ENCODE measurements around the gene NOTCH3.

Gene NOTCH3

GRCh38 chr19:15222738-15223648 lies 22.2 kb upstream of the NOTCH3 start:
- in situ Hi-C loops (cut with MboI; ENCODE audit: low sequenced_read_pairs) = no loop called here
- DNase-seq (ENCODE audit: low spot score in 2 of 2) = peak; percentile 94 to 96
- peak overlapping the region; percentile 46 for H3K4me3 ChIP-seq

GRCh38 chr19:15220833-15221232 lies 20.0 kb upstream of the NOTCH3 start:
- in situ Hi-C loops (cut with MboI; ENCODE audit: low sequenced_read_pairs) = no loop called here
- DNase-seq (ENCODE audit: low spot score in 2 of 2) = no peak
- no peak overlapping the region for H3K4me3 ChIP-seq
- H3K27me3 ChIP-seq (ENCODE audit: low read depth) = no peaks in the 10 kb centered on the region
- no peaks in the 10 kb centered on the region for H3K9me3 ChIP-seq
- H3K4me1 ChIP-seq = peaks cover 9% of the 10 kb centered on the region
- no peaks in the 10 kb centered on the region for H3K36me3 ChIP-seq (replicated peaks)

More at GRCh38 chr19:15222738-15223648, 22.2 kb upstream of the NOTCH3 start:
- H3K36me3 ChIP-seq (replicated peaks) = no peaks in the 10 kb centered on the region
- no peaks in the 10 kb centered on the region for H3K27me3 ChIP-seq (ENCODE audit: low read depth)
- H3K9me3 ChIP-seq = no peaks in the 10 kb centered on the region
- H3K4me1 ChIP-seq = peaks cover 9% of the 10 kb centered on the region

- in situ Hi-C loops (cut with MboI; ENCODE audit: low sequenced_read_pairs) = no loop called here
- Histone ChIP-seq H3K36me3 (replicated peaks) (no peaks in the 10 kb centered on the region), H3K4me3 (no peak overlapping the region), H3K4me1 (peaks cover 5% of the 10 kb centered on the region), H3K9me3 (no peaks in the 10 kb centered on the region), H3K27me3 (ENCODE audit: low read depth) (no peaks in the 10 kb centered on the region)
- no peak for DNase-seq (ENCODE audit: low spot score in 2 of 2)
These were observed 17.7 kb upstream of the NOTCH3 start for GRCh38 chr19:15218501-15218900.

- H3K9me3 ChIP-seq = no peaks in the 10 kb centered on the region
- no peaks in the 10 kb centered on the region for H3K27me3 ChIP-seq (ENCODE audit: low read depth)
- no peaks in the 10 kb centered on the region for H3K4me1 ChIP-seq
- in situ Hi-C loops (cut with MboI; ENCODE audit: low sequenced_read_pairs) = no loop called here
- no peak for DNase-seq (ENCODE audit: low spot score in 2 of 2)
- H3K36me3 ChIP-seq (replicated peaks) = no peaks in the 10 kb centered on the region
- no peak overlapping the region for H3K4me3 ChIP-seq
These were observed 15.6 kb upstream of the NOTCH3 start for GRCh38 chr19:15216363-15216762.

GRCh38 chr19:15213715-15214381 lies 13.1 kb upstream of the NOTCH3 start:
- Histone ChIP-seq H3K27me3 (ENCODE audit: low read depth) (no peaks in the 10 kb centered on the region), H3K4me1 (no peaks in the 10 kb centered on the region), H3K36me3 (replicated peaks) (no peaks in the 10 kb centered on the region), H3K4me3 (no peak overlapping the region), H3K9me3 (no peaks in the 10 kb centered on the region)
- in situ Hi-C loops (cut with MboI; ENCODE audit: low sequenced_read_pairs) = no loop called here
- DNase-seq (ENCODE audit: low spot score in 2 of 2) = no peak

- H3K36me3 ChIP-seq (replicated peaks) = no peaks in the 10 kb centered on the region
- no peaks in the 10 kb centered on the region for H3K4me1 ChIP-seq
- in situ Hi-C loops (cut with MboI; ENCODE audit: low sequenced_read_pairs) = no loop called here
- H3K27me3 ChIP-seq (ENCODE audit: low read depth) = no peaks in the 10 kb centered on the region
- H3K4me3 ChIP-seq = no peak overlapping the region
- no peaks in the 10 kb centered on the region for H3K9me3 ChIP-seq
- DNase-seq (ENCODE audit: low spot score in 2 of 2) = no peak
These were observed 11.9 kb upstream of the NOTCH3 start for GRCh38 chr19:15212711-15213110.

GRCh38 chr19:15210323-15210781 lies 9.6 kb upstream of the NOTCH3 start:
- Histone ChIP-seq H3K27me3 (ENCODE audit: low read depth) (no peaks in the 10 kb centered on the region), H3K9me3 (no peaks in the 10 kb centered on the region), H3K4me3 (no peak overlapping the region), H3K36me3 (replicated peaks) (no peaks in the 10 kb centered on the region), H3K4me1 (no peaks in the 10 kb centered on the region)
- no peak for DNase-seq (ENCODE audit: low spot score in 2 of 2)
- in situ Hi-C loops (cut with MboI; ENCODE audit: low sequenced_read_pairs) = no loop called here

GRCh38 chr19:15201374-15202023 lies 704 bp upstream of the NOTCH3 start:
- no peaks in the 10 kb centered on the region for H3K4me1 ChIP-seq
- H3K27me3 ChIP-seq (ENCODE audit: low read depth) = no peaks in the 10 kb centered on the region
- H3K4me3 ChIP-seq = peak overlapping the region; percentile 23
- DNase-seq (ENCODE audit: low spot score in 2 of 2) = no peak
- H3K9me3 ChIP-seq = no peaks in the 10 kb centered on the region
- H3K36me3 ChIP-seq (replicated peaks) = peaks cover 6% of the 10 kb centered on the region
- in situ Hi-C loops (cut with MboI; ENCODE audit: low sequenced_read_pairs) = no loop called here

- DNase-seq (ENCODE audit: low spot score in 2 of 2) = peak; percentile 33 to 81
- peak overlapping the region; percentile 72 for H3K4me3 ChIP-seq
- in situ Hi-C loops (cut with MboI; ENCODE audit: low sequenced_read_pairs) = no loop called here
These were observed 888 bp downstream of the NOTCH3 start for GRCh38 chr19:15199661-15200552.

GRCh38 chr19:15198951-15199660 lies 1.7 kb downstream of the NOTCH3 start:
- Histone ChIP-seq H3K4me1 (no peaks in the 10 kb centered on the region; the same call in 1 of the 2 replicates), H3K4me3 (peak overlapping the region; percentile 72), H3K9me3 (no peaks in the 10 kb centered on the region), H3K36me3 (replicated peaks) (peaks cover 7% of the 10 kb centered on the region), H3K27me3 (ENCODE audit: low read depth) (no peaks in the 10 kb centered on the region)
- in situ Hi-C loops (cut with MboI; ENCODE audit: low sequenced_read_pairs) = no loop called here
- DNase-seq (ENCODE audit: low spot score in 2 of 2) = no peak

More at GRCh38 chr19:15199661-15200552, 888 bp downstream of the NOTCH3 start:
- Histone ChIP-seq H3K36me3 (replicated peaks) (peaks cover 7% of the 10 kb centered on the region), H3K9me3 (no peaks in the 10 kb centered on the region), H3K4me1 (no peaks in the 10 kb centered on the region; the same call in 1 of the 2 replicates), H3K27me3 (ENCODE audit: low read depth) (no peaks in the 10 kb centered on the region)

GRCh38 chr19:15197942-15198341 lies 2.9 kb downstream of the NOTCH3 start:
- no peak for DNase-seq (ENCODE audit: low spot score in 2 of 2)
- Histone ChIP-seq H3K4me1 (no peaks in the 10 kb centered on the region; the same call in 1 of the 2 replicates), H3K27me3 (ENCODE audit: low read depth) (no peaks in the 10 kb centered on the region), H3K4me3 (no peak overlapping the region), H3K36me3 (replicated peaks) (peaks cover 7% of the 10 kb centered on the region), H3K9me3 (no peaks in the 10 kb centered on the region)
- in situ Hi-C loops (cut with MboI; ENCODE audit: low sequenced_read_pairs) = no loop called here

GRCh38 chr19:15197275-15197941 lies 3.4 kb downstream of the NOTCH3 start:
- Histone ChIP-seq H3K36me3 (replicated peaks) (peaks cover 7% of the 10 kb centered on the region), H3K4me3 (no peak overlapping the region), H3K27me3 (ENCODE audit: low read depth) (no peaks in the 10 kb centered on the region), H3K4me1 (no peaks in the 10 kb centered on the region; the same call in 1 of the 2 replicates), H3K9me3 (no peaks in the 10 kb centered on the region)
- in situ Hi-C loops (cut with MboI; ENCODE audit: low sequenced_read_pairs) = no loop called here
- DNase-seq (ENCODE audit: low spot score in 2 of 2) = no peak
